HG03520 (cell line): ENCODE measurements around the gene FUT7.
"Not testable (repeated sequence)": the region's sequence is repeated elsewhere in the genome, so short reads cannot be mapped to it uniquely, and the experiment has no call there.

Experiments
- ATAC-seq: cut with Tn5 transposase; IDR thresholded peaks from one replicate; pipeline ENCODE4 v1.9.1; 2021; ENCODE audit warnings: mild to moderate bottlenecking, moderate library complexity; ENCODE audit not compliant: unreplicated experiment

Gene FUT7

GRCh38 chr9:137034709-137035506 lies 3.0 kb upstream of the FUT7 start:
- peak; percentile 58 for ATAC-seq

DNA sequence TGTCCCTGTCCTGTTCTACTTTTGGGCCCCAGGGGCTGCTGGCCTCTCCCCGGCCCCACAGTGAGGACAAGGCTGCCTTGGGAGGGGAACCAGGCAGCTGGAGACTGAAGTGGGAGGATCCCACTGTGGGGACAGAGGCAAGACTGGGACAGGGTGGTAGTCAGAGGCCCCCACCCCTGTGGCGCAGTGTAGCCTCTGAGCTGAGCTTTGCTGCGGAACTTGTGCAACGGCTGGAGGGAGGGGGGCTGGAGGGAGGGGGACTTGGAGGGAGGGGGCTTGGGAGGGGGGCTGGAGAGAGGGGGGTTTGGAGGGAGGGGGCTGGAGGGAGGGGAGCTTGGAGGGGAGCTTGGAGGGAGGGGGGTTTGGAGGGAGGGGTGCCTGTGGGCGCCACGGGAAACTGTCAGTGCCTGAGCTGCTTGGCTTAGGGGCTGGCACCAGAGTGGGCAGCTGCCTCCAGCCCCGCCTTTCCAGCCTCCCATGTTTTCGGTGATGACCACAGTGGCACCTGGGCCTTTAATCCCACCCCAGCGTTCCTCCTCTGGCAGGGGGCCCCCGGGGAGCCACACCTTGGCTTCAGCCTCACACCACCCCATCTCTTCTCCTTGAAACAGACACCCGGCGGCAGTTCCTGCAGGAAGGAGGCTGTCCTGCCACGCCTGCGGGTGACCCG lies 2.3 kb upstream of the FUT7 start:
- no peak for ATAC-seq

- not testable (repeated sequence) for ATAC-seq
Observed at GRCh38 chr9:137033481-137033880, 1.6 kb upstream of the FUT7 start.

DNA sequence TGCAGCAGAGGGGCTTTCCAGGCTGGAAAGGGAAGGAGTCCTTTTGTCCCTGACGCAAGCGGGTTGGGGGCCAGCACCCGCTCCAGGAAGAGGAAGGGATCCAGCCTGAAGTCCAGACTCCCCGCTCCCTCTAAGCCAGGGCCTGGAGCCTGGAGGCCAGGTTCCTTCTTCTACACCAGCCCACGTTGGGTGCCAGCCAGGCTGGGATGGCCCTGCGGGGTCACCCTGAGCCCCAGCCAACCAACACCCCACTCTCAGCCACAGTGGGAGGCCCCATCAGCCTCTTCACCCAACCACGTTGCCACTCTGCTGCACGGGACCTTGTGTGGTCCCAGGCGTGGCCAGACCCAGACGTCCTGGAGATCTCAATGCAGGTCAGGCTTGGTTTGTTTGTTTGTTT lies 970 bp upstream of the FUT7 start:
- no peak for ATAC-seq

DNA sequence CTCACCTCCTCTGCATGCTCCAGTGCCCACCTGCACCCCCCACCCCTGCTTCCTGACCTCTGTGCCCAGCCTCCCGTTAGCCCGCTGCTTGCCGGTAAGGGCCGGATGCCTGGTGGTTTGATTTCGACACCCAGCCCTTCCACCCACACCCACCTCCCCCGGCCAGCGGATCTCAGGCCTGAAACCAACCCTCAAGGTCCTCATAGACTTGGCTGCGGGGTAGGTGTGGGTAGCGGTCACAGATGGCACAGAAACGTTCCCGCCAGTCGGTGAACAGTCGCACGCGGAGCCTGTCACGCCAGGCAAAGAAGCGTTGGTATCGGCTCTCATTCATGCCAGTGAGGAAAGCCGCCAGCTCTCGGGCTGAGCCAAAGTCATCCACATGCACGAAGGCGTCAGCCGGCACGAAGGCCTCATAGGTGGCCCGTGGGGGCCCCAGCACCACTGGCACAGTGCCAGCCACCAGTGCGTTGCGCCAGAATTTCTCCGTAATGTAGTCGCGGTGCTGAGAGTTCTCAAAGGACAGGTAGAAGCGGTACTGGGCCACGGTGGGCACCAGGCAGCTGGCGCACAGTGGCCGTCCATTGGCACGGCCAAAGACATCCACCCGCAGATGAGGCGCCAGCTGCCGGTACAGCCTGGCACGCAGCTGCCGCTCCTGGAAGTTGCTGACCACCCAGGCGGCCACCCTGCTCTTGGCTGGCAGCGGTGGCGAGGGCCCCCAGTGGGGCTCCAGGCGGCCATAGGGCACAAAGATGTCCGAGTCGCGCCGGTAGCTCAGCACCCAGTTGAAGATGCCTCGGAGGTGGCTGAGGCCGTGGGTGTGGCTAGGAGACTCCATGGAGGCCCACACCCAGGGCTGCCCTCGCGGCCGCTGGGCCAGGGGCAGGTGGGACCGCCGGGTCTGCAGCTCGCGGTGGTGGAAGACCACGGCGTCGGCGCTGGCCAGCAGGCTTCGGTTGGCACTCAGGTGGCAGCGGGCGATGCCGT lies 1.1 kb downstream of the FUT7 start:
- ATAC-seq = no peak

DNA sequence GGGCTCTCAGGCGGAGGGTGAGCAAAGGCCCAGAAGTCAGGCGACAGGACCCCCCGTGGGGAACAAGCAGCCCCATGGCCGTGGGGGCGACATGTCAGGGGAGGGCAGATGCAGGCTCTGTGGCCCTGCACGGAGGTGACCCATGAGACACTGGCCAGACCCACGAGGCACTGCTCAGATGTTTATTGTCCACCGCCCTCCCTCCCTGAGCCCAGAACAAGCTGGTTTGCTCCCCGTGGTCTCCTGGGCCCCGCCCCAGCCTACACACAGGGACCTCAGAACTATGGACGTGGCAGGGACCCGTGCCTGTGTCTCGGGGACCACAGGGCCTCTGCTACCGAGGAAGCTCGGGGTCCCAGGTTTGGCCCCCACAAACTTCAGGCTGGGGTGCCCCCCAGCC lies 1.9 kb downstream of the FUT7 start:
- ATAC-seq = no peak

DNA sequence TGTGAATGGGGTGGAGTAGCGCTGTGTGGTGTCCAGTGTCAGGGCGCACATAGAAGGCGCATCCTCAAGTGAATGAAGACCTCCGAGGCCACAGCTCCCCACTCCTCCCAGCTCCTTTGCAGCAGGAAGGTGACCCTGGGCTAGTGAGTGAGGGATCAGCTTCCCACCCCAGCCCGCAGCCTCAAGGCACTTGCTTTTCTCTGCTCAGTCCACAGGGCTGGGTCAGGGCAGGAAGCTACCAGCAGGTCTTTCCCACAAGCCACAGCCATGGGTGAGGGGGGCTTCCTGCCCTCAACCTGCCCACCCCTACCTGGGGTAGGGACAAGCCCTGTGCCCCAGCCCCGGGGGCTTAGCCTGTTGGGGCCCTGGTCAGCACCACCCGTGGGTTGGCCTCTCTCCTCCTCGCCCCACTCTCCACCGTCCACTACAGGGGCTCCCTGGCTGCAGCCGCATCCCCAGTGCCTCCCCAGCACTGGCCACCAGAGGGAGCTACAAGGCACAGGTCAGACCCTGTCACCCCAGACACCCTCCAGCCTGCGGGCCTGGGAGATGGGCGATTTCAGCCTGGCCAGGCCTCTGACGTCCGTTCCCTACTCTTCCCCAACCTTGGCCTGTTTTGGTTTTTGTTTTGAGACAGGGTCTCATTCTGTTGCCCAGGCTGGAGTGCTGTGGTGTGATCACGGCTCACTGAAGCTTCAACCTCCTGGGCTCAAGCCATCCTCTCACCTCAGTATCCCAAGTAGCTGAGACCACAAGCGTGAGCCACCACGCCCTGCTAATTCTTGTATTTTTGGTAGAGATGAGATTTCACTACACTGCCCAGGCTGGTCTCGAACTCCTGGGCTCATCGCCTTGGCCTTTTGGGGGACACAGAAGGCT lies 2.6 kb downstream of the FUT7 start:
- peak; percentile 38 for ATAC-seq

- ATAC-seq = peak; percentile 35
Observed at GRCh38 chr9:137028263-137029057, 3.4 kb downstream of the FUT7 start.

DNA sequence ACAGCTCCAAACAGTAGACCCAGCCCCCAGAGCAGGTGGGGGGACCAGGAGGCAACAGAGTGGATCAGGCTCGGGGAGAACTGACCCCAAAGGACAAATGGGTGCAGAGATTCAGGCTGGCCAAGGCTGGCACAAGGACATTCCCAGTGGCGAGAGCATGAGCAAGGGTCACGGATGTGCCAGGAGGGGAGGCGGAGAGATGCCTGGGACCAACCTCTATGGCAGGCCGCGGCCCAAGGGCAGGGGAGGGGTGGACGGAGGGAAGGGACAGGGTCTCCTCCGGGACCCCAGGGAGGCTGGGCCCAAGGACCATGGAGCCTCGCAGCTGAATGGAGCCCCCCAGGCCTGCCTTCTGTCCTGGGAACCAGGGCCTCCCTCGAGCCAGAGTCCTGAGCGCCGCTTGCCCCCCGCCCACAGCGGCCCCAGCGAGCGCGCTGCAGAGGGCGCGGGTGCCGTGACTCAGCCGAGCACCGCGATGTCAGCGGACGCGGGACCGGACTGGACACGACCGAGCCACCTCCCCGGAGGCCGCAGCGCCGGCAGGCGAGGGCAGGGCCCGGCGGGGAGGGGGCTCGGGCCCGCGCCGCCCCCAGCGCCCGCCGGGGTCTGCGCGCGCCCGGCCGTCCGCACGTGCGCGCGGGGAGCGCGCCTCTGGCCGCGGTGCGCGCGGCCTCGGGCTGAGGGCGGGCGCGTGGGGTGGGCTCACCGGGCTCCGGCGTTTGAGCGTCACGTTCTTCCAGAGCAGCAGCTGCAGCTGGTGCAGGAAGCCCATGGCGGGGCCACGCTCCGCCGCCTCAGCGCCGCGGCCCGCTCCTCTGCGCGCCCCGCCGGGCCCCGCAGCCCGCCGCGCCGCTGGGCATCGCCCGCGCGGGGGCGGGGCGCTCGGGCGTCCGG lies 4.3 kb downstream of the FUT7 start, which contains the start of gene ABCA2:
Gene ABCA2 (minus strand): TSS at position 869 of the 894 bp plus-strand sequence. CDS start 97 bp downstream, at position 772.
- no peak for ATAC-seq

DNA sequence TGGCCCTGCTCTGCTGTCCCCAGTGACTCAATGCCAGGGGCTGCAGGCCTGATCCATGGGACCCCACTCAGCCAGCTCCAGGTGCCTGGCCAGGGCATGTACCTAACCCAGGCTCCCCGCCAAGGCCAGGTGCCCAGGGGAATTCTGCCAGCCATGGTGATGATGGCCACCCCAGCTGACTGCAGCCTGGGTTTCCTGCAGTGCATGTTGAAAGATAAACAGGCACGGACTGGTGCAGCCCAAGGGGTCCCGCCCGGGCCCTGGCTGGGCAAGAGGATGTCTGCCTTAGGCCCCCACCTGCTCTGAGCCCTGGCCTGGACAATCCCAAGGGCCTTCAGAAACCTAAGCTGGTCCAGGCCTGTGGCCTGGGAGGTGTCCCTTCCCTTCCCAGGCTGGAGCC lies 5.1 kb downstream of the FUT7 start:
- ATAC-seq = no peak

GRCh38 chr9:137026384-137026783 lies 5.5 kb downstream of the FUT7 start:
- ATAC-seq = no peak

DNA sequence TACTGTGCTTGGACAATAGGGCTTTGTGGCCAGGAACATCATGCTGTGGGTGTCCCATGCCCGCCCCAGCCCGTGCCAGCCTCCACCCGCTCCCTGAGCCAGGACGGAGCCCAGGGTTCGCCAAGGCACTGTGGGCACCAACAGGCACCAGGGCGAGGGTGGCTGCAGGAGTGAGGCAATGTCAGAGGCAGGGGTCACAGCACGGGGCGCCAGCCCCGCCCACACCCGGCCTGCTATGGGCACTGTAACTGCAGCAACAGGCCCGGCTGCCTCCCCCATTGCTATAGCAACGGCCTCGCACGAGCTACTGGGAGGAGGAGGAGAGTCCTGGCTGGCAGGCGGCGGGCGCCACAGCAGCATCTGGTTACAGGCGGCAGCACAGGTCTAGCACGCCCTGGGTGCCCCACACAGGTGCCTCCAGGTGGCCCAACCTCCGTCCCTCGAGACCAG lies 6.3 kb downstream of the FUT7 start:
- no peak for ATAC-seq

DNA sequence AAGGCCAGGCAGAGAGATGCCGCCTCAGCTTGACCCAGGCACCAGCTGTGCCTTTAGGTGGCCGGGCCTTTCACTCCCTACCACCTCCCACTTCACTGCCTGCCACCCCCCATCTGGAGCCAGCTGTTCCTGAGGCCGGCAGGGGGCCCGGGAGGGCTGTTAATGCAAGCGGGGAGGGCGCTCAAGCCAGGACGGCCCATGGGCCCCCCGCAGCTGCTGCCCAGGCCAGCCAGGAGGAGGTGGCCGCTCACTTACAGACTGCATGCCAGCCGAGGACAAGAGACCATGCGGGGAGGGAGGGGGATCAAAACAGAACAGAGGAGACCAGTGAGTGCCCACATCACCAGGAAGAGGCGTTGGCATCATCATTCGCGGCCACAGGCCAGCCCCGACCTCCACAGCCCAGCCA lies 8.3 kb downstream of the FUT7 start:
- ATAC-seq = no peak

- no peak for ATAC-seq
Observed at GRCh38 chr9:137023157-137023556, 8.7 kb downstream of the FUT7 start.

DNA sequence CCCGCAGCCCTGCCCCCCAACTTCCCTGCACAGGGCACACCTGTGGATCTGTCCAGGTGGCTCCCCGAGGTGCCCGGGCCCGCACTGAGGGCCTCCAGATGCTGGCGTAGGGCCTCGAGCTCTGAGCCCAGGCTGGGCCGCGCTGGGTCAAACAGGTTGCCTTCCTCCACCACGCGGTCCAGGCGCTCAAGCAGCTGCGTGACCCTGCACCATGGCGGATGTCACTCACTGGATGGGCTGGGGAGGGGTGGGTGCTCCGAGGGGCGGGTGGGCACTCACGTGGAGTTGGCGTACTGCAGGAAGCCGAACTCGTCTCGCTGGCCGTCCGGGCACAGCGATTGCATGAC lies 9.3 kb downstream of the FUT7 start:
- ATAC-seq = no peak

DNA sequence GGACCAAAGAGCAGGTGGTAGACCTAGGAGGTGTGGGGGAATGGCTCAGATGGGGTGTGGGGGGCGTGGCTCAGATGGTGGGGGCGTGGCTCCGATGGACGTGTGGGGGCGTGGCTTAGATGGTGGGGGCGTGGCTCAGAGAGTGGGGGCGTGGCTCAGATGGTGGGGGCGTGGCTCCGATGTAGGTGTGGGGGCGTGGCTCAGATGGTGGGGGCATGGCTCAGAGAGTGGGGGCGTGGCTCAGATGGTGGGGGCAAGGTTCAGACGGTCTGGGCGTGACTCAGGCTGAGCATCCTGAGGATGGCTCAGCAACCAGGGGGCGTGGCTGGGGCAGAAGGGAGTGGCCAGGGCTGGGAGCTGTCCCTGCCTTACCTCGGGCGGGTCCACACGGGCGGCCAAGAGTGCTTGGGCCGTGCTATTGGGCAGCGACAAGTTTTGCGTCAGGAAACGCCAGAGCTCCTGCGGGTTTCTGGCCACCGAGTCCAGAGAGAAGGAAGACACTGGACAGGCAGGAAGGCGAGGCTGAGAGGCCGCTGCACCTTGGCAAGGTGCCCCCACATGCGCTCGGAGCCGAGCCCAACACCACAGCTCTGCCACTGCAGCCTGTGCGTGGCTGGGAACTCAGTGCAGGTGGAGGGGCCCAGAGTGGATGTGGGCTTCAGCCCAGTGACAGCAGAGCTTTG lies 9.8 kb downstream of the FUT7 start:
- ATAC-seq = no peak

DNA sequence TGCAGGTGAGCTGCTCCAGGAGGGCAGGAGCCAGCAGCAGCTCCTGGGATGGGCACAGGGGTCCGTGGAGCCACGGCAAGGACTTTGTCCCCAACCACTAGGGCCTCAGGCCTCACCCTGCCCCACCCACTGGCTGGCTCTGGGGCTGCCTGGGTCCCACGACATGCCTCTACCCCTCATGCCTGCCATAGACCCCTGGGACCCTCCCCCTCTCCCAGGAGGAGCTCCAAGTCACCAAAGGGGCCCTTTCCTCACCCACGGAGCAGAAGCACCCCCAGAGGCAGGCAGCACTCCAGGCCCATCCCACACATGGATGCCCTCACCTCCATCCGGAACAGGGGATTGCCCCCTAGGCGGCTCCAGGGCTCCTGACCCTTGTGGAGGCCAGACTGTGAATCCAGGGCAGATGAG lies 10.3 kb downstream of the FUT7 start:
- ATAC-seq = no peak
